Stimulated activated CD4-positive, alpha-beta T cell treated with anti-CD3 and anti-CD28 coated beads, Interleukin-12 subunit alpha, Interleukin-12 subunit beta, amount 100 ng/mL, for 24 hours (primary cell): ENCODE measurements around the gene TBCK.
A peak's percentile ranks its signal among the peaks of the same experiment; 100 is the strongest.
"Not testable (repeated sequence)": the region's sequence is repeated elsewhere in the genome, so short reads cannot be mapped to it uniquely, and the experiment has no call there.

Experiments
- DNase-seq, 2 experiments: peaks; one replicate each; pipeline ENCODE4 v3.0.0-alpha.2; 2020; ENCODE audit warnings: low read depth in 2 of 2

TBCK gene

DNA sequence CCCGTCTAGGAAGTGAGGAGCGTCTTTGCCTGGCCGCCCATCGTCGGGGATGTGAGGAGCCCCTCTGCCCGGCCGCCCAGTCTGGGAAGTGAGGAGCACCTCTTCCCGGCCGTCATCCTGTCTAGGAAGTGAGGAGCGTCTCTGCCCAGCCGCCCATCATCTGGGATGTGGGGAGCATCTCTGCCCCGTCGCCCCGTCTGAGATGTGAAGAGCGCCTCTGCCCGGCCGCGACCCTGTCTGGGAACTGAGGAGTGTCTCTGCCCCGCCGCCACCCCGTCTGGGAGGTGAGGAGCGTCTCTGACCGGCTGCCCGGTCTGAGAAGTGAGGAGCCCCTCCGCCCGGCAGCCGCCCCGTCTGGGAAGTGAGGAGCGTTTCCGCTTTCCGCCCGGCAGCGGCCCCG is 5.2 kb upstream of the TBCK start:
- DNase-seq, result not testable (repeated sequence)

DNA sequence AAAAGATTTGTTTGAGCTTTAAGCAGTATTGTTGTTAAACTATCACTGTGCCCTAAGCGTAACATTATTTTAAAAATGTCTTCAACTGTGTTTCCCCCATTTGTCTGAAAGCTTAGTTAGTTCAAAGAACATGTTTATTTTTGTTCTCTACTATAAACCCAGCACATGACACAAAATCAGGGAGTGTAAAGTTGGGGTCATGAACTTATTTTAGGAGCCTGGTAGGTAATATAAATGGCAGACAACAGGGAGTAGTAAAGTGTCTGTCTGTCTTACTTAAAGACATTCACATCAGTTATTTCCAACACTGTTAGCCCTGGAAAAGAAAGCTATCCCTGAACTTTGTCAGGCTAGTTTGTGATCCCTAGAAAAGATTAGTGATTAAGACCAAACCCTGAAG is 4.2 kb upstream of the TBCK start:
- no peak for DNase-seq

DNA sequence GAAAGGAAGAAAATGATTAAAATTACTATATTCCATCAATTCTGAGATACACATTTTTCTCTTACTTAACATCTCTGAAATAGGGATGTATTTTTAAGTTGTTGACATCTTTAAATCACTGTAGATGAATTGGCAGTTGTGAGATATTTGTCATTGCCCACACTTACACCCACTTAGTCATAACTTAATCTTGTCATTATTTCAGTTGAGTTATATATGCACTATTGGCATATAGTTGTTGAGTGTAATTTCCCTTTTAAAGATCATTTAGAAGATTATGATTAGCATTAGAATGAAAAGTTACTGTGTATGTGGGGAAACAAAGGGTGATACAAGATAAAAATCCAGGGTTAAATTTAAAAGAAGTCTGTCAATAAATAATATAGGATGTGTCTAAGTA is 2.5 kb upstream of the TBCK start:
- DNase-seq, result no peak

DNA sequence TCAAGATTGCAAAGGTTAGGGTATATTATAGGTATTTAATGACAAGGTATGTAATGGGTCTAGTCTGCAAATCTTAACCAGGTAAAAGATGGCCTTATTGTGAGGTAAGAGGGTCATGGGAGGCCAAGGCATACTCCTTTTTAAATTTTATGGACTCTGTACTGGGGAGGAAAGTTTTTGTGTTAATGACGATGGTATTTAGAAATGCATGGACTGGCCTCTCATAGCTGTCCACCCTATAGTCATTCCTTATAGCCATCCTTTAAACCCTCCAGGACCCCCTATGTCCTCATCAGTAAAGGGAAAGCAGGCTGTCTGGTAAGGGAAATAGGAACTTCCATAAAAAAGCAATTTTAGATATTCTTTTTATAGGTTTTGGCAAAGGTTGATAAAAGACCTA is 1.8 kb upstream of the TBCK start:
- no peak for DNase-seq

DNA sequence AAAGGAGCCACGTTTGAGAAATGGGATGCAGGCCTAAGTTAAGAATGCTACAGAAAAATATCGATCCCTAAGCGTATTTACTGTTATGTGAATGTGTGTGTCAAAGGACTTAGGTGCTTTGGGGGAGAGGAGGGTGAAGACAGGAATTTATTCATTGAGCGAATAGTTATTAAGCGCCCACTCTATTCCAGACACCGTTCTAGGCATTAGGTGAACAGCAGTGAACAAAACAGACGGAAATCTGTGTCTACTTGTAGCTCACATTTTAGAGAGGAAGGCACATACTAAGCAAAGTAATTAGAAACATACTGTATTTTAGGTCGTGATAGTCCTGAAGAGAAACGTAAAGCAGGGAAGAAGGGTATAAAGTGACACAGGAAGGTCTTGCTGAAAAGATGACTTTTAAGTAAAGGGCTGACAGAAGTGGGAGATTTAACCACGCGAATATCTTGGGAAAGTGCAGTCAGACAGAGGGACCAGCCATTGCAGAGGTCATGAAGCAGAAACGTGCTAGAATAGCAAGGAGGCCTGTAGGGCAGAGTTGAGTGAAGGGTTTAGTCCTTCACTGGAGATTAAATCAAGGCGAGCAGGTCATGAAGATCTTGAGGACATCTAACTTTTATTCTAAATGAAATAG is 882 bp upstream of the TBCK start:
- DNase-seq, result no peak

DNA sequence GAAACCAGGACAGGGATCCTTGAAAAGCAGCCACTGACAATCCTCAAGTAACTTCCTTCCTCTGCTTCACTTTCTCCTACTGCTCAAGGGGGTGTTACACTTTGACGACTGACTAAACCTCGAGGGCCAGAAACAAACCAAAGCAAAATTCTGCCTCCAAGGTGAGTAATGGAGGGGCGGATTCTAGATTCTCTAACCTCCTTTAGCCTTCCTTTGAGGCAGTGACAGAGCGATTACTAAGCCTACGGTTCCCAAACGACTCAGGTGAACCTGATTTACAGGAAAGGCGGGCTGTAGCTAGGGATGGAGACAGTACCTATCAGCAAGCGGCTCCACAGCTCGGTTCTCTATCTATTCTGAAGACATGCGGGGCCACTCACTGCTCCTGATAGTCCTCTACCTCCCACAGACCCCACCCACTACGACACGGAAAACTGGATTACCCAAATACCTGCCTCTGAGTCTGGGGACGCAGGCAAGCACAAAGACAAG is 487 bp downstream of the TBCK start:
- peak; percentile 14 to 15 for DNase-seq

DNA sequence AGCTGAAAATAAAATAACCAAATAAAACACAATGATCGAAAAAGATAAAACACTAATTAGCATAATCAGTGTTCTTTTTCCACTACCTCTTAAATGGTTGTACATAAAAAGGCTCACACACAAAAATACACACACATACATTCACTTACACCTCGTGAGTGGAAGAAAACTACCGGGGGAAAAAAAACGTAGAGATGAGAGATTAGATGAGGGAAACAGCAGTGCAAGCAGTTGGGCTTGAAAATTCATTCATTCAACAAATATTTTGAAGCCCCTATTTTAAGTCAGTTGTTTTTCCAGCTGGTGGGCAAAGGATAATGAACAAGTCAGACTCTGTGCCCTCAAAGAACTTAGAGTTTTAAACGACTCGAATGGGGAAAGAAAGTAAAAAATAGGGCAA is 1.0 kb downstream of the TBCK start:
- DNase-seq, result no peak

DNA sequence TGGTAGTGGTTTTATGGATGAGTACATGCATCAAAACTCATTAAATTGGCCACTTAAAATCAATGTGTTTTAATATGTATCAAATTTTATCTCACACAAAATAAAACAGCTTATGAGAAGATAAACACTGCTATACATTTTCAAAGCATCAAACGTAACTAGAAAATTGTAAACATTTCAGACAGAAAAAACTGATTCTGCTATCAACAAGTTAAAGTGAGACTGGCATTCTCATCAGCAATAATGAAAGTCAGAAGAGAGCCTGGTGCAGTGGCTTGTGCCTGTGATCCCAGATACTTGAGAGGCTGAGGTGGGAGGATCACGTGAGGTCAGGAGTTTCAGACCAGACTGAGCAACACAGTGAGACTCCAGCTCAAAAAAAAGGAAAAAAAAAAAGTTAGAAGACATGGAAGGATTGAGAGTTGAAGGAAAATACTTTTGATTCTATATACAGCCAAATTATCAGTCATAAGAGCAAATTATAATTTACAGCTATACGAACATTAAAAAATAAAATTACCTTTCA is 2.9 kb downstream of the TBCK start:
- no peak for DNase-seq

DNA sequence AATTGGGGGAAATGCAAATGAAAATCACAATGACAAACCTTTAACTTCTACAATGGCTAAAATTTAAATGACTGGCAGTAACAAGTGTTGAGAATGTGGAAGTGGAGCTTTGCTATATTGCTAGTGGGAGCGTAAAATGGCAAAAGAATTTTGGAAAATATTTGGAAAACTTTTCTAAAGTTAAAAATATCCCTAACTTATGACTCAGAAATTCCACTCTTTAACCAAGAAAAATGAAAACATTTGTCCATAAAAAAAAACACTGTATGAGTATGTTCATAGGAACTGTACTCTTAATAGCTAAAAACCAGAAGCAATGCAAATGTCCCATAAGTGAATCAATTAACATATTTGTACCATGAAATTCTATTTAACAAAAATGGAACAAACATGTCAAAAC is 3.6 kb downstream of the TBCK start:
- DNase-seq, result no peak

DNA sequence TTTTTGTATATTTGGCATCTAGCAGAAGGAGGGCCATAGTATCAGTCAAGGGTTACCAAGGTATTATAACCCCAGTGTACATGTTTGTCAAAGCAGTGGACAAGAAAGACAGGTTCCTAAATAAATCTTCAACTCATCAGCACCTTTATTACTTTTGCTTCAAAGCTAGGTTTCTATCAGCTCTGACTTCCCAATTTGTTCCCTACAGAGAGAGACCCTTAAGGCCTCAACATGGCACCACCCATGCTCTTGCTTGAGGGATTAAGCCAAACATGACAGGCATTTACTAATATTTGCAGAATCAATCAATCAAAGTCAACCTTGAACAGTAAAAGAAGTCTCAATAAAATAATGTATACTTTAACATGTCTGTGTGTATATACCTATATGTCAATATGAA is 9.4 kb downstream of the TBCK start:
- no peak for DNase-seq

DNA sequence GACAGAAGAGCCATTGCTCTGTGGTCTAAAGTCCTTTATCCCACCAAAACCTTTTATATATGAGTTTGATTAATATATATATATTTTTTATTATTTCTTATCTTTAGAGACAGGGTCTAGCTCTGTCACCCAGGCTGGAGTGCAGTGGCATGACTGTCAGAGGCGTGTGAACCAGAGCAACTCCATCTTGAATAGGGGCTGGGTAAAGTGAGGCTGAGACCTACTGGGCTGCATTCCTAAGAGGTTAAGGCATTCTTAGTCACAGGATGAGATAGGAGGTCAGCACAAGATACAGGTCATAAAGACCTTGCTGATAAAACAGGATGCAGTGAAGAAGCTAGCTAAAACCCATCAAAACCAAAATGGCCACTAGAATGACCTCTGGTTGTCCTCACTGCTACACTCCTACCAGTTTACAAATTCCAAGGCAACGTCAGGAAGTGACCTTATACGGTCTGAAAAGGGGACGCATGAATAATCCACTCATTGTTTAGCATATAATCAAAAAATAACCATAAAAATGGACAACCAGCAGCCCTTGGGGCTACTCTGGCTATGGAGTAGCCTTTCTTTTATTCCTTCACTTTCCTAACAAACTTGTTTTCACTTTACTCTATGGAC is 10.5 kb downstream of the TBCK start:
- no peak for DNase-seq

DNA sequence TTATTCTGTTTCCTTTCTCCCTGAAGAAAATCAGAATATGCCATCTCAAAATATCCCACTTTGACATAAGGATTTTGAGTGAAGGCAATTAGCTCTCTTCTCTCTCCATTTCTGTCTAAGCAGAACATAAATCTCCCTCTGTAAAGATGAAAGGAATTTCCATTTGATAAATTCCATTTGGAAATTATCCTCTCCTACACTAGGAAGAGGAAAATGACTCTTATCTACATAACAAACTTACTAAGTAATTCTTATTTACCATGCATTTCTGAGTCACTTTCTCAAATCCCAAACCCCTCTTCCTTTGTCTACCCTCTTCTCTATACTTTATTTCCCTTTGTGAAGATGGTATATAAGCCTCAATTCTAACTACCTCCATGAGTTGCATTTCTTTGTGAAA is 11.4 kb downstream of the TBCK start:
- DNase-seq, result no peak

DNA sequence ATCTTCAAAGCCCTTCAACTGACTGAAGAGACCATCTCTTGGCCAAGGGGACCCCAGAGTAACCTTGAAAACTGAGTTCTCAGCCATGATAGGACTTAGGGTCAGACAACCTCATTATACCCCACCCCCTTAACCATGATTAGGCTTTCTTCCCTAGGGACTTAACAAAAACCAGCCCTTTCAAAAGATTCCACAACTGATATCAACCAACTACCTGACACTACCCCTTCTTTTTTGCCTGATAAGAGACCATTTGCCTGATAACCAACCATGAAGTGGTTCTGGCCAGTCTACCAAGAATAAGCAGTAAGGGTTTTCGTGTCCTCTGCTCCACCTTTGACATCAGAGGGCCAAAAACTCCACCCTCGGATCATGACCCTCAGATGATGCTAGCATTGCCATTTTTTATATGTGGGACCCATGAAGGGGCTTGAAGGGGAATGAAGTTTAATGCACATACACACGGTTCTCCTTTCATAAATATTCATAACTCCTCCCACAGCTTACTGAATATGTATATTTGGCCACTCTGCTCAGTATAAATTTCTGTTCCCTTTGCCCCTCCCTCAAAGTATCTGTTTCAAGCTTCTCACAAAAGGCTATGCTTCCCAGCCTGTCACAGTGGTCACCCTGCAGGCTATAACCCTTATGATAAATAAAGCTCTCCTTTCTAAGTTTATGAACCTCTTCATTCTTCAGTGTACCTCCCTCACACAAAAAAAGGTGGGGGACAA is 12.3 kb downstream of the TBCK start:
- DNase-seq, result no peak

DNA sequence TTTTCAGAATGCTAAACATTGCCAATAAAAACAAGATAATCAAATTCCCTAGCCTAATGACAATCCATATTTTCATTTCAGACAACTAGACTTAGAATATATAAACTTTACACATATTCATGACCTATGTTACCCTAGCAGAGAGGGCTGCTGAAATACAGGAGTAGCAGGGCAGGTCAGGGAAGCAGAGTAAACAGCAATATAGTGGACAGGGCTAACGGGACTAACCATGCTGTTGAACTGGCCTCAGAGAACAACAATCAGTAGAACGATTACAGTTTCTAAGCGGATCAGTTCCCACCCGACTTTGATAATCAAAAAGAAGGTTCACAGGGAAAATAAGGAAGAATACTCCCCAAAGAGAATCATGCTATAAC is 14.0 kb downstream of the TBCK start:
- DNase-seq, result no peak

DNA sequence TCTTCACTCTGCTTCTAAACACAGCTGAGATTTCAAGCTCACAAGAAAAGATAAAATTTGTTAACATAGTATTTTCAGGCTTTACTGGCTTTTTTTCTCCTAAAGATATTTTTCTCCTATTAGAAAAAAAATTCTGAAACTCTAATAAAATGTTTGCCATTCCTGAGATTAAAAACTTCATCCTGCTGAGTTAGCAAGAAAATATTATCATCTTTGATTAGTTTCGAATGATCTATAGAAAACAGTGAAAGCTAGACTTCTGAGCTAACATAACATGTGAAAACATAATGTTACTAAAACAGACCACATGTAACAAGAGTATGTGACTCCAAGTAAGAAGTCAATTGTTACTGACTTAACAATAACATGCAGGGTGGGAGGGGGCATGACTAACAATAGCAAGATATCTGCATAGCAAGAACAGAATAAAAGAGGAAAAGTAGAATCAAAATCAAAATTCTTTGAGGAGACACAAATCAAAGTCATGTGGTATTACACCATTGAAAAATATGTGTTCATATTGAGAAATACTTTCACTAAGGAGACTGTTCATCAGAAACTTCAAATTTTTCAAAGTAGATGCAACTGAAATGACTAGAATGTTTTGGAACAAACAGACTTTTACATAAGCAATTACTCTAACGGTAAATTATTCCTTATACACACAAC is 14.5 kb downstream of the TBCK start:
- DNase-seq, result no peak

DNA sequence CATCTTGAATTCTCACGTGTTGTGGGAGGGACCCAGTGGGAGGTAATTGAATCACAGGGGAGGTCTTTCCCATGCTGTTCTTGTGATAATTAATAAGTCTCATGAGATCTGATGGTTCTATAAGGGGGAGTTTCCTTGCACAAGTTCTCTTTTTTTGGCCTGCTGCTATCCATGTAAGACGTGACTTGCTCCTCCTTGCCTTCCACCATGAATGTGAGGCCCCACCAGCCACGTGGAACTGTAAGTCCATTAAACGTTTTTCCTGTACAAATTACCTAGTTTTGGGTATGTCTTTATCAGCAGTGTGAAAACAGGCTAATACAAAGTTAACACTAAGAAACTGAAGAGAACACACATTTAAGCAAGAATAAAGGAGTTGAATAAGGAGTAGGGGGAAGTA is 16.0 kb downstream of the TBCK start:
- no peak for DNase-seq

DNA sequence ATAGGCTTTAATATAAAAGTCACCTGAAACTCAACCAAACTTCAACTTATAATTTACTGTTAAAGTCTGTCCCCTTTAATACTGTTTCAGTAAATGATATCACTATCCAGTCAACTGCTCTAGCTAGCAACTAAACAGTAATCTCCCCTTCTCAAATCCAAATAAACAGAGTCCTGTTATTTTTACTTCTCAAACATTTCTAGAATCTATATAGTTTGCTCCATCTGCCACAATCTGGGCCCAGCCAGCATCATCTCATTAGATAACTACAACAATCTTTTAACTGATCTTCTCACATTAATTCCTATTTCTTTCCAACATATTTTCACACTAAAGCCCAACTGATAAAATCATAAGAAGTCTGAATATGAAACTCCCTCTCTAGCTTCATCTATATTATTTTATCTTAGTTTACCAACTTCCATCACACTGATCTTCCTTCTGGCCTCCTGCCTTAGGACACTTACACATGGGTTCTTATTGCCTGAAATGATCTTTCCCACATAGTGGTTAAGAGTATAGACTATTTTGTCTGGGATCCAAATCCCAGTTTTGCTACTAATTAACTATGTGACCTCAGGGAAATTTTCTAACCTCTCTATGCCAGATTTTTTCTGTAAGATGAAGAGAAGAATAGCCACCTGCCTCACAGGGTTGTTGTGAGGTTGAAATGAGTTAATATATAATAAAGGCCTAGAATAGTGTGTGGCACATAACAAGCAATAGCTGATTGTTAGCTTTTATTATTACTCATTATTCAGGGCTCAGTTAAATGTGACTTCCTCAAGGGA is 18.6 kb downstream of the TBCK start:
- no peak for DNase-seq

DNA sequence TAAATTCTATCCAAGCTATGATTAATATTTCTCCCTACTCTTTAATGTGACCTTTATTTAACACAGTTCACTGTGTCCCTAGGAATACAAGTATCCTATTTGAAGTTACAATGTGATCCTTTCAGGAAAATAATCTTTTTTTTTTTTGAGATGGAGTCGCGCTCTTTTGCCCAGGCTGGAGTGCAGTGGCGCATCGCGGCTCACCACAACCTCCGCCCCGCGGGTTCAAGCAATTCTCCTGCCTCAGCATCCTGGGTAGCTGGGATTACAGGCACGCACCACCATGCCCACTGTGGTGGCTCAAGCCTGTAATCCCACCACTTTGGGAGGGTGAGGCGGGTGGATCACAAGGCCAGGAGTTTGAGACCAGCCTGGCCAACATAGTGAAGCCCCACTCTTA is 21.9 kb downstream of the TBCK start:
- no peak for DNase-seq

DNA sequence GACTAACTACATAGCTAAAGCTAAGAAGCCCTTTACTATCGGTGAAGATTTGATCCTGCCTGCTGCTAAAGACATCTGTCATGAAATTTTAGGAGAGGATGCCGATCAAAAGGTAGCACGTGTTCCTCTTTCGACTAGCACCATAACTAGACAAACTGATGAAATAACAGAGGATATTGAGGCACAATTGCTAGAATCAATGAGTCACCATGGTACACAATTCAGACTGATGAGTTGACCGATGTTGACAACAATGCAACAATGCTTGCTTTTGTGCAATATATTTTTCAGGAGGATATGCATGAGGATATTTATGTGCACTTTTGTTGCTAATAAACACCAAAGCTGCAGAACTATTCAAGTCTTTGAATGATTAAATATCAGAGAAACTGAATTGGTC is 24.3 kb downstream of the TBCK start:
- DNase-seq, result no peak

DNA sequence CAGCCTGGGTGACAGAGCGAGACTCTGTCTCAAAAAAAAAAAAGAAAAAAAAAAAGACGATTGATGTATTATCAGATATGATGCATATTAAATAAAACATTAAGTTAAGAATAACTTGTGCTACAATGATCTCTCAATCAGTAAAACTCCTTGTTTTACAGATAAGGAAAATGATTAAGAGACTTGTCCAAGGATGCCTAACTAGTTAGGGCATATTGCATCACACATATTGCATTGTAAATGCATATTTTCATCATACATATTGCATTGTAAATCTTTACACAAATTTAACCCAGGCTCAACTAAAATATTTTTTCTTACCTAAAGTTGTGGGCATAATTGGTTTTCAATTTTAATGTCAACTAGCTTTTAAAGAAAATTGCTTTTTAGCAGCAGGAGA is 26.3 kb downstream of the TBCK start:
- no peak for DNase-seq

DNA sequence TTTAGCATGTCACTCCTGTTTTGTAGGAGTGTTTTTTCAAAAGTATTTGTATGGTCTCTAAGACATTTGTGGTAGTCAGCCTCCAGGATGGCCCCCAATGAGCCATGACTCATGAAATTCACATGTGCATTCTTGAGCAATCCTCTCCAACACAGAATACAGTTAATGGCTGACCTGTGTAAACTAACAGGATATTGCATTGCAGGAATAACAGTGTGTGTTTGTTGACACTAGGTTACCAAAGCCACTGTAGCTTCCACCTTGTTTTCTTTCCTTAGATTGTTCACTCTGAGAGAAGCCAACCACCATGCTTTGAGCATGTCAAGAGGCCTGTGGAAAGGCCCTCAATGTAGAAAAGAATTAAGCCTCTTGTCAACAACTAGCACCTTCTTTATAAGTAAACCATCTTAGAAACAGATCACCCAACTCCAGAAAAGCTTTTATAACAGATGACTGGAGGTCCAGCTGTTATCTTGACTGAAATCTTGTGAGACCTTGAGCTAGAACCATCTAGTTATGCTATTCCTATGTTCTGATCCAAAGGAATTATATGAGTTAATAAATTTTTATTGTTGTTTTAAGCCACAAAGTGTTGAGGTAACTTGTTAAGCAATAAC is 28.5 kb downstream of the TBCK start:
- DNase-seq, result no peak
